Endothelial cell of umbilical vein (primary cell): ENCODE measurements around the gene KCNMB2. TPM values are rescaled to one million over a fixed set of nuclear protein-coding genes. Genes with fewer than 3 reads are reported as not detected.
"Not testable (repeated sequence)": the region's sequence is repeated elsewhere in the genome, so short reads cannot be mapped to it uniquely, and the experiment has no call there.

ENCODE experiments used
- BruUV-seq: library from RNA; stranded (reverse); fragments of 400-500 nt; replicated peaks from 2 replicates; lab custom pipeline; 2021; lab: Mats Ljungman, UMichigan
- CTCF ChIA-PET: fragments of 300-600, 350-600 bp; sonication (Branson Sonifier 250); formaldehyde crosslinking; loops from one replicate; lab custom pipeline; 2021; ENCODE audit warnings: antibody characterized with exemption, inconsistent platforms; lab: Charles Lee
- POLR2A ChIA-PET: fragments of 300-600, 350-600 bp; sonication (Branson Sonifier 250); formaldehyde crosslinking; loops from one replicate; lab custom pipeline; 2021; ENCODE audit warnings: antibody characterized with exemption, inconsistent platforms; lab: Charles Lee
- DNase-seq: peaks from one replicate; pipeline ENCODE4 v3.0.0-alpha.2; 2011; ENCODE audit warnings: low read depth, low spot score
- FAIRE-seq: peaks from 2 replicates; lab custom pipeline; 2011; peaks lifted over from hg19 to GRCh38; lab: Jason Lieb, UNC
- H2AFZ ChIP-seq: 2 replicates; pipeline ENCODE4 v1.6.0; 2012; ENCODE audit warnings: low read depth, low read length, control low read depth, inconsistent platforms
- H3K27ac ChIP-seq: 2 replicates; pipeline ENCODE4 v1.5.1; 2011; ENCODE audit warnings: low read depth, mild to moderate bottlenecking, control low read depth, low read length, moderate library complexity; ENCODE audit not compliant: insufficient read depth
- H3K27me3 ChIP-seq, 2 experiments: 2 replicates each; pipeline versions ENCODE4 v1.6.0 to v1.6.1; 2011; ENCODE audit warnings: low read length in 2 of 2, mixed read lengths in 1 of 2; ENCODE audit not compliant: control insufficient read depth in 2 of 2, insufficient read depth in 2 of 2
- H3K36me3 ChIP-seq, 2 experiments: 2 replicates in 1 of 2; 3 replicates in 1 of 2; pipeline ENCODE4 v1.5.1; 2011; ENCODE audit warnings: low read length in 2 of 2, mild to moderate bottlenecking in 1 of 2, moderate library complexity in 1 of 2; ENCODE audit not compliant: control insufficient read depth in 2 of 2, insufficient read depth in 2 of 2; ENCODE audit errors: extremely low read depth in 1 of 2
- H3K4me1 ChIP-seq: 3 replicates; pipeline ENCODE4 v1.5.1; 2011; ENCODE audit warnings: mild to moderate bottlenecking, low read length; ENCODE audit not compliant: control insufficient read depth, insufficient read depth; ENCODE audit errors: extremely low read depth
- H3K4me2 ChIP-seq: 2 replicates; pipeline ENCODE4 v1.6.1; 2011; ENCODE audit warnings: low read length, control low read depth, mixed read lengths; ENCODE audit not compliant: insufficient read depth
- H3K4me3 ChIP-seq, 3 experiments: fragments of 200-600 bp in 1 of 3; sonication (generic), shearing (Covaris generic) in 1 of 3; replicated peaks in 1 of 3; 2 replicates each; pipeline ENCODE4 v1.5.1; 2011 to 2016; ENCODE audit warnings: control low read depth in 3 of 3, low read length in 3 of 3, mild to moderate bottlenecking in 2 of 3, inconsistent platforms in 1 of 3, low read depth in 1 of 3, moderate library complexity in 1 of 3; ENCODE audit not compliant: insufficient read depth in 1 of 3
- H3K79me2 ChIP-seq: 2 replicates; pipeline ENCODE4 v1.6.0; 2012; ENCODE audit warnings: low read length, inconsistent platforms; ENCODE audit not compliant: control insufficient read depth, insufficient read depth
- H3K9ac ChIP-seq: replicated peaks from 2 replicates; pipeline ENCODE3; 2011; ENCODE audit warnings: low read length, control low read depth; ENCODE audit not compliant: insufficient read depth; ENCODE audit errors: extremely low read depth
- H3K9me1 ChIP-seq: replicated peaks from 3 replicates; pipeline ENCODE4 v1.6.0; 2011; ENCODE audit warnings: mild to moderate bottlenecking, low read length; ENCODE audit not compliant: control insufficient read depth, insufficient read depth; ENCODE audit errors: extremely low read depth
- H3K9me3 ChIP-seq: replicated peaks from 2 replicates; pipeline ENCODE4 v1.5.1; 2012; ENCODE audit warnings: low read length, inconsistent platforms; ENCODE audit not compliant: control insufficient read depth, insufficient read depth
- H4K20me1 ChIP-seq: replicated peaks from 2 replicates; pipeline ENCODE3; 2011; ENCODE audit warnings: mild to moderate bottlenecking, low read length; ENCODE audit not compliant: control insufficient read depth, insufficient read depth; ENCODE audit errors: extremely low read depth
- CTCF ChIP-seq, 2 donors: IDR thresholded peaks; 1 replicate in 1 of 2; 2 replicates in 1 of 2; pipeline ENCODE4 v1.5.1; 2011; ENCODE audit warnings: low read length in 2 of 2, mild to moderate bottlenecking in 2 of 2, moderate library complexity in 2 of 2, control low read depth in 1 of 2, inconsistent platforms in 1 of 2, low read depth in 1 of 2; ENCODE audit not compliant: insufficient read depth in 1 of 2; ENCODE audit errors: extremely low read depth in 1 of 2
- EZH2 ChIP-seq: IDR thresholded peaks from 2 replicates; pipeline ENCODE4 v1.6.1; 2012; ENCODE audit warnings: borderline replicate concordance, low read depth, mild to moderate bottlenecking, moderate library complexity, low read length, inconsistent platforms; ENCODE audit not compliant: severe bottlenecking
- FOS ChIP-seq: IDR thresholded peaks from 2 replicates; pipeline ENCODE4 v1.6.1; 2011; ENCODE audit warnings: mild to moderate bottlenecking, low read length, moderate library complexity, borderline replicate concordance; ENCODE audit not compliant: insufficient read depth
- GATA2 ChIP-seq: IDR thresholded peaks from 2 replicates; pipeline ENCODE4 v1.7.0; 2011; ENCODE audit warnings: low read depth, mild to moderate bottlenecking, moderate library complexity, mixed read lengths, low read length; ENCODE audit not compliant: insufficient read length, insufficient read depth
- MAX ChIP-seq: IDR thresholded peaks from 2 replicates; pipeline ENCODE4 v1.6.1; 2011; ENCODE audit not compliant: insufficient read depth, insufficient read length
- MYC ChIP-seq: IDR thresholded peaks from one replicate; pipeline ENCODE4 v1.6.1; 2011; ENCODE audit warnings: mild to moderate bottlenecking, low read depth, low read length
- POLR2A ChIP-seq: IDR thresholded peaks from 2 replicates; pipeline ENCODE4 v1.6.1; 2012; ENCODE audit warnings: low read depth, mild to moderate bottlenecking, control low read depth, low read length
- POLR2AphosphoS5 ChIP-seq: IDR thresholded peaks from 2 replicates; pipeline ENCODE4 v1.6.1; 2012; ENCODE audit warnings: low read depth, mild to moderate bottlenecking, control low read depth, low read length, moderate library complexity; ENCODE audit not compliant: insufficient read depth
- dilution Hi-C: fragments of 300-500 bp; cut with MboI; formaldehyde crosslinking; loops from one replicate; pipeline ENCODE4 v1.15.0; 2019; ENCODE audit warnings: low sequenced_read_pairs; ENCODE audit not compliant: extremely low pct_ligation_motif_present
- intact Hi-C: fragments of 100-400 bp; cut with micrococcal nuclease; formaldehyde crosslinking; loops from one replicate; pipeline ENCODE4 v1.10.0; 2022
- polyA plus RNA-seq, 4 experiments: library from polyadenylated mRNA; depleted of rRNA in 3 of 4; stranded (reverse) in 3 of 4; unstranded in 1 of 4; fragments of >200 nt; gene quantifications; 2 replicates each; pipeline versions ENCODE4 v1.2.1 to v1.2.3, GENCODE V29; 2011 to 2012; ENCODE audit warnings: missing spikeins in 1 of 4
- total RNA-seq: library from RNA; stranded (reverse); gene quantifications from 2 replicates; pipeline ENCODE4 v1.2.3, GENCODE V29; 2021

The KCNMB2 gene
- total and polyA plus RNA-seq, 2 donors (not counting 3 experiments of a cell fraction or from before 2014, with no cell fraction given) = not detected

- DNase-seq = no peak
- H2AFZ ChIP-seq = no peak overlapping the region
- POLR2A ChIA-PET = no interaction called here
- CTCF ChIA-PET = no interaction called here
- no peaks in the 10 kb centered on the region for H3K27me3 ChIP-seq
- intact Hi-C loops (no loop called here), dilution Hi-C loops (no loop called here)
- H3K4me1 ChIP-seq = no peaks in the 10 kb centered on the region
- BruUV-seq = no TSS peak
- H3K36me3 ChIP-seq = no peaks in the 10 kb centered on the region
- H4K20me1 ChIP-seq = no peaks in the 10 kb centered on the region
- H3K9me1 ChIP-seq = no peaks in the 10 kb centered on the region
- no peak overlapping the region for H3K4me2 ChIP-seq
- TF ChIP-seq GATA2 = no peak
- no peak for TF ChIP-seq CTCF (IDR thresholded peaks at IDR 0.05; ENCODE audit: extremely low read depth in 1 of 2, insufficient read depth in 1 of 2, low read depth in 1 of 2, low read length in 2 of 2)
- no peak for TF ChIP-seq POLR2AphosphoS5
- no peak for TF ChIP-seq MAX
- no peak for TF ChIP-seq EZH2
- TF ChIP-seq MYC = no peak
- TF ChIP-seq FOS = no peak
- no peak for TF ChIP-seq POLR2A
- no peak for FAIRE-seq
- H3K4me3 ChIP-seq = no peak overlapping the region
- no peak overlapping the region for H3K9ac ChIP-seq
- H3K27ac ChIP-seq = no peak overlapping the region
- no peaks in the 10 kb centered on the region for H3K79me2 ChIP-seq
- H3K9me3 ChIP-seq = no peaks in the 10 kb centered on the region
Measured at GRCh38 chr3:178743297-178743696, 207.1 kb downstream of the KCNMB2 start.

- dilution Hi-C loops, H3K79me2 ChIP-seq, H3K4me3 ChIP-seq, H3K4me1 ChIP-seq, DNase-seq, H3K9ac ChIP-seq, H4K20me1 ChIP-seq, BruUV-seq, H3K27me3 ChIP-seq, H3K36me3 ChIP-seq, H3K27ac ChIP-seq, intact Hi-C loops, H3K9me3 ChIP-seq, POLR2A ChIA-PET, H3K4me2 ChIP-seq, FAIRE-seq, H3K9me1 ChIP-seq, CTCF ChIA-PET, H2AFZ ChIP-seq: not testable (repeated sequence)
Measured at GRCh38 chr3:178745861-178746655, 209.8 kb downstream of the KCNMB2 start.
